Mesendoderm (in vitro differentiated cells): Measurements from ENCODE around the gene CLTCL1.

Experiments used
- DNase-seq: peaks from one replicate; pipeline ENCODE4 v3.0.0; 2013
- H2AK5ac ChIP-seq: 2 replicates; pipeline ENCODE4 v1.6.1; 2013; ENCODE audit warnings: low read length, inconsistent platforms
- H2BK120ac ChIP-seq: 2 replicates; pipeline ENCODE4 v1.6.1; 2013; ENCODE audit warnings: low read depth, mild to moderate bottlenecking, low read length, moderate library complexity, mixed read lengths
- H2BK15ac ChIP-seq: replicated peaks from 2 replicates; pipeline ENCODE4 v1.6.1; 2013; ENCODE audit warnings: low read depth, mild to moderate bottlenecking, moderate library complexity
- H2BK5ac ChIP-seq: 2 replicates; pipeline ENCODE4 v1.6.1; 2013; ENCODE audit warnings: low read length, inconsistent platforms
- H3K18ac ChIP-seq: 2 replicates; pipeline ENCODE4 v1.6.1; 2013; ENCODE audit warnings: mild to moderate bottlenecking, low read length, mixed read lengths
- H3K23ac ChIP-seq: one replicate; pipeline ENCODE4 v1.6.1; 2013; ENCODE audit warnings: low read length
- H3K27ac ChIP-seq: 2 replicates; pipeline ENCODE4 v1.5.1; 2013; ENCODE audit warnings: low read depth, mild to moderate bottlenecking, inconsistent platforms, low read length, moderate library complexity
- H3K27me3 ChIP-seq: 2 replicates; pipeline ENCODE4 v1.6.1; 2013; ENCODE audit warnings: low read length, control low read depth, mild to moderate bottlenecking, inconsistent platforms; ENCODE audit not compliant: insufficient read depth, poor library complexity
- H3K36me3 ChIP-seq: 2 replicates; pipeline ENCODE4 v1.6.1; 2013; ENCODE audit warnings: low read length, inconsistent platforms; ENCODE audit not compliant: control insufficient read depth, insufficient read depth
- H3K4ac ChIP-seq: one replicate; pipeline ENCODE4 v1.6.1; 2013; ENCODE audit warnings: low read depth, mild to moderate bottlenecking, low read length, moderate library complexity
- H3K4me1 ChIP-seq: 2 replicates; pipeline ENCODE4 v1.6.1; 2013; ENCODE audit warnings: low read depth, low read length, inconsistent platforms; ENCODE audit not compliant: control insufficient read depth
- H3K4me2 ChIP-seq: 2 replicates; pipeline ENCODE4 v1.6.1; 2013; ENCODE audit warnings: low read length
- H3K4me3 ChIP-seq: 2 replicates; pipeline ENCODE4 v1.5.1; 2013; ENCODE audit warnings: mild to moderate bottlenecking, low read length
- H3K56ac ChIP-seq: one replicate; pipeline ENCODE4 v1.6.1; 2013; ENCODE audit warnings: low read length
- H3K79me1 ChIP-seq: 2 replicates; pipeline ENCODE4 v1.6.1; 2013; ENCODE audit warnings: low read length, inconsistent platforms
- H3K79me2 ChIP-seq: 2 replicates; pipeline ENCODE4 v1.6.1; 2013; ENCODE audit warnings: mild to moderate bottlenecking, low read length; ENCODE audit not compliant: control insufficient read depth, insufficient read depth
- H3K9ac ChIP-seq: 2 replicates; pipeline ENCODE4 v1.6.1; 2013; ENCODE audit warnings: low read length, inconsistent platforms
- H4K5ac ChIP-seq: one replicate; pipeline ENCODE4 v1.6.1; 2013; ENCODE audit warnings: low read length
- H4K8ac ChIP-seq: one replicate; pipeline ENCODE4 v1.6.1; 2013; ENCODE audit warnings: low read depth, mild to moderate bottlenecking, control low read depth, low read length, moderate library complexity
- WGBS: extraction: QIAGEN DNeasy Blood & Tissue Kit; methylation state at CpG from one replicate; pipeline ENCODE4 v1.1.7; 2013; ENCODE audit warnings: low lambda C conversion rate, missing lambda C conversion rate; ENCODE audit not compliant: insufficient coverage; ENCODE audit errors: extremely low coverage; 5-methylcytosine and 5-hydroxymethylcytosine counted together

The CLTCL1 gene

DNA sequence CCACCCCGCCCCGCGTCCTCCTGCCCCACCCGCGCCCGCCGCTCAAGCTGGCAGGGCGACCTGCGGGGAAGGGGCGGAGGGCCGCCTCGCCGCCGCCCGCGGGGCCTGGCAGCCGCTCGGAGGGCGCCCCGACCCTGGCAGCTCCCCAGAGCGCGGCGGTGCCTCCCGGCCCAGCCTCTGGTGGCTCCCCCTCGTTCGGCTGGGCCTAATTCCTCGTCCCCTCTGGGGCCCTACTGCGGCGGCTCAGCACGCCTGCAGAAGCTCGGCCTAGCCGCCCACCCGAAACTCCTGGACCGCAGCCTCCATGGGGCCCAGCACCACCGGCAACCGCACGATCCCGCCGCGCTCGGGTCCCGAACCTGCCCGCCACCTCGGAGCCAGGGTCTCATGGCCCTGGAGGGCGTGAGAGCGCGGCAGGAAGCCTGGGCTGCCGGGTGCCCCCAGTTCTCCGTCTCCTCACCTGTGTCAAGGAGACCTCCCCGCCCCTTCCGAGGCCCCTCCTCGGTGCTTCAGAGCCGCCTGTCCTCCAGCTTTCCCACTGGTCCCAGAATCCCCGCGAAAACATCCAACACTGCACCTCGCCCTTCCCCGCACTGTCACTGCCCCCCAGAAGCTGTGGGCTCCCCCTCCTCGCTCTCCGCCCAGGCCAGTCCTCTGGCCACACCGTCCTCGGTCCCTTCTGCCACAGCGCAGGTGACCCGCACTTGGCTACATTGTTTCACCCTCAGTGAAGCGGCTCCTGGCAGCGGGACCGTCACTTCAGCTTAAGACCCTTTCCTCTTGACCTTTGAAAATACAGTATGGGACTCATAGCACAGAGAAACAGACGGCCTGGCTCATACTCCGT lies 140.8 kb downstream of the CLTCL1 start:
- H3K56ac ChIP-seq: no peak overlapping the region
- no peak overlapping the region for H4K5ac ChIP-seq
- no peak overlapping the region for H4K8ac ChIP-seq
- H3K18ac ChIP-seq: no peak overlapping the region
- H3K9ac ChIP-seq: no peak overlapping the region
- DNase-seq: no peak
- H3K23ac ChIP-seq: no peak overlapping the region
- no peak overlapping the region for H2BK5ac ChIP-seq
- H2BK120ac ChIP-seq: no peak overlapping the region
- no CpG with 5 or more reads among the region's 68 CpGs for WGBS
- H3K4me3 ChIP-seq: no peak overlapping the region
- no peak overlapping the region for H3K4ac ChIP-seq
- H3K4me1 ChIP-seq: no peaks in the 10 kb centered on the region
- peaks cover 45% of the 10 kb centered on the region for H3K27me3 ChIP-seq
- no peaks in the 10 kb centered on the region for H3K79me1 ChIP-seq
- no peaks in the 10 kb centered on the region for H3K79me2 ChIP-seq
- H2BK15ac ChIP-seq: no peak overlapping the region
- H3K27ac ChIP-seq: no peak overlapping the region
- no peaks in the 10 kb centered on the region for H3K36me3 ChIP-seq
- H2AK5ac ChIP-seq: no peak overlapping the region
- no peak overlapping the region for H3K4me2 ChIP-seq

DNA sequence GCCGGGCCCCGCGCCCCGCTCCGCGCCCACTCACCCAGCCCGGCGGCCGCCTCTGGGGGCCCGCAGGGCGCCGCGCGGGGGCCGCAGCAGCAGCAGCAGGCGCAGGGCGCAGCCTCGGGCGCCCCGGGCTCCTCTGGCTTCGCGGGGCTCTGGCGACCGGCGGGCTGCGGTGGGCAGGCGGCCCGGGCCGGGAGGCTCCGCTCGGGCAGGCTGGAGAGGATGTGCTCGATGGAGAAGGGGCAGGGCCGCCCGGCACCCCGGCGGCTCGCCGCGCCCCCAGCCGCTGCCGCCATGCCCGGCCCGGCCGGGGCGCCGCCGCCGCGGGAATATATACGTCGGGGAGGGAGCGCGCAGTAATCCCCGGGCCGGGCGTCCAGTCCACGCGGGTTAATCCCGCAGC lies 141.5 kb downstream of the CLTCL1 start, which contains the start of gene GSC2:
GSC2 (minus strand) TSS at position 302 of the 400 bp plus-strand sequence; CDS start at position 293, 9 bp downstream.
- Histone ChIP-seq H3K27me3 (peaks cover 45% of the 10 kb centered on the region), H3K79me1 (no peaks in the 10 kb centered on the region), H2BK120ac (no peak within 1 kb of the TSS), H3K4me2 (peak within 1 kb of the TSS; percentile 36), H3K18ac (no peak within 1 kb of the TSS), H3K4ac (no peak within 1 kb of the TSS), H3K56ac (peak within 1 kb of the TSS; percentile 56), H3K36me3 (no peaks in the 10 kb centered on the region), H3K4me3 (no peak within 1 kb of the TSS), H3K23ac (peak within 1 kb of the TSS; percentile 45), H3K9ac (no peak within 1 kb of the TSS), H4K8ac (no peak within 1 kb of the TSS), H3K27ac (no peak within 1 kb of the TSS), H2BK15ac (no peak within 1 kb of the TSS), H4K5ac (no peak within 1 kb of the TSS), H3K4me1 (no peaks in the 10 kb centered on the region), H2AK5ac (no peak within 1 kb of the TSS), H2BK5ac (no peak within 1 kb of the TSS), H3K79me2 (no peaks in the 10 kb centered on the region)
- WGBS: no CpG with 5 or more reads among the region's 59 CpGs
- no peak for DNase-seq

DNA sequence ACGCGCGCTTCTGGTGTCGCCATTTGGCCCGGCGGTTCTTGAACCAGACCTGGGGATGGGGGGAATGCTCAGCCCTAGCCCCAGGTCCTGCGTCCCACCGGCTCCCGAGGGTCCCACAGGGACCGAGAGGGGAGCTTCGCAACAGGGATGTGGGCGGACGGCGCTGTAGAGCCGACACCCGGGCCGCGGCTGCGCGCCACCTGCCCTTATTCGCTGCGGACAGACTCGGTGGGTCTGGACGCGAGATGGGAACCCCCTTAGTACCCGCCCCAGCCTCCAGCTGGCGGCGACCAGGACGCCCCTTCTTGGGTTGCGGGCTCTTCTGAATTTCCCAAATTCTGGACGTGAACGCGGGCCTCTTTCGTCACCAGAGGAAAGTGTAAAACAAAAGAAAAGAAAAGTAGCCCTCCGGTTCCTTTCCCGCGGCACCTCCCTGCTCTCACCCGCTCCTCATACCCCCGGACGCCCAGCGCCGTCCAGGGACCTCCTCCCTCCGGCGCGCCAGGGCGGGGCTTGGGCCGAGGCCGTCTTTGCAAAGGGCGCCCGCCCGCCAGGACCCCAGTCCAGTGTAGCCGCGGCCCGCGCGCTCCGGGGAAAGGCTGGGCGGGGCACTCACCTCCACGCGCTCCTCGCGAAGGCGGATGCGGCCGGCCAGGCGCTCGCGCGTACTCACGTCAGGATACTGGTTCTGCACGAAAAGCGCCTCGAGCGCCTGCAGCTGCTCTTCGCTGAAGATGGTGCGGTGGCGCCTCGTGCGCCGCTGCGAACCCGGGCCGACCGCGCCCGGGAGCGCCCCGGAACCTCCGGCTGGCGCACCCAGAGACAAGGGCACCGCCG lies 142.3 kb downstream of the CLTCL1 start:
- no peak overlapping the region for H3K4ac ChIP-seq
- H3K4me1 ChIP-seq: no peaks in the 10 kb centered on the region
- H3K27ac ChIP-seq: no peak overlapping the region
- H3K18ac ChIP-seq: no peak overlapping the region
- no peak overlapping the region for H4K8ac ChIP-seq
- peaks cover 45% of the 10 kb centered on the region for H3K27me3 ChIP-seq
- H4K5ac ChIP-seq: no peak overlapping the region
- no peak overlapping the region for H3K9ac ChIP-seq
- no peak overlapping the region for H2BK120ac ChIP-seq
- DNase-seq: peak; percentile 31
- no peak overlapping the region for H2BK15ac ChIP-seq
- H3K79me1 ChIP-seq: peaks cover under 1% of the 10 kb centered on the region
- no peaks in the 10 kb centered on the region for H3K36me3 ChIP-seq
- no peak overlapping the region for H2BK5ac ChIP-seq
- no CpG with 5 or more reads among the region's 92 CpGs for WGBS
- peak overlapping the region; percentile 56 for H3K56ac ChIP-seq
- H2AK5ac ChIP-seq: no peak overlapping the region
- H3K4me3 ChIP-seq: no peak overlapping the region
- H3K23ac ChIP-seq: no peak overlapping the region
- peak overlapping the region; percentile 36 for H3K4me2 ChIP-seq
- H3K79me2 ChIP-seq: peaks cover under 1% of the 10 kb centered on the region

- no peak overlapping the region for H3K4me2 ChIP-seq
Observed at GRCh38 chr22:19148417-19149046, 143.0 kb downstream of the CLTCL1 start.

DNA sequence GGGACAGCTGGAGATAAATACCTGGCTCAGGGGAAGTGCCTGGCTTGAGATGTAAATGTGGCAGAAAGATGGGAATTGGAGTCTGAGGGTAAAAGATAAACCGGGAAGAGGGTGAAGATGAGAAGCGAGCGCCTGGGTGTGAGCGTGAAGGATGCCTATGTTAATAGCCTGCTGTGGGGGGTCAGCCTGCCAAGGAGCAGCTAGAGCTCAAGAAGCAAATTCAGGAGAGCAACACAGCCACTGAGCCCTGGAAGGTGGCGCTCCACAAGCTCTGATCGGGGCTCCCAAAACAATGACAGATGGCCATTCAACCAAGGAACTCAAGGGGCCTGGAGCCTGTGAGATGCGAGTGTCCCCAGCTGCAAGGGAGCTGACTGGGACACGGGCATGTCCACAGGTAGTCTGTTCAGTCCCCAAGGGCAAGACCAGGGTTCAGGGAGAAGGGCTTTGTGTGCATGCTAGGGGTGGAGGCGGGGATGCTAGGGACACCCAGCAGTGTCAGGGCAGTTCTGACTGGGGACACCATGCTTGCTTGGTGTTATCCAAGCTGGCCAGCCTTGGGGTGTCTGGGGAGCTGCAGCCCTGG lies 144.2 kb downstream of the CLTCL1 start:
- Histone ChIP-seq H2AK5ac (no peak overlapping the region), H3K9ac (no peak overlapping the region), H3K4me2 (no peak overlapping the region), H4K8ac (no peak overlapping the region), H2BK15ac (no peak overlapping the region), H4K5ac (no peak overlapping the region), H3K27me3 (peaks cover 45% of the 10 kb centered on the region), H3K56ac (no peak overlapping the region), H3K4me3 (no peak overlapping the region), H3K18ac (no peak overlapping the region), H2BK120ac (no peak overlapping the region), H3K27ac (no peak overlapping the region), H3K4ac (no peak overlapping the region), H3K36me3 (no peaks in the 10 kb centered on the region), H3K79me2 (peaks cover 10% of the 10 kb centered on the region), H2BK5ac (no peak overlapping the region), H3K4me1 (no peaks in the 10 kb centered on the region), H3K79me1 (peaks cover 9% of the 10 kb centered on the region), H3K23ac (no peak overlapping the region)
- peak; percentile 49 for DNase-seq
- no CpG with 5 or more reads among the region's 9 CpGs for WGBS

More at GRCh38 chr22:19148417-19149046, 143.0 kb downstream of the CLTCL1 start:
- no peaks in the 10 kb centered on the region for H3K4me1 ChIP-seq
- H3K79me2 ChIP-seq: peaks cover 8% of the 10 kb centered on the region
- no peak overlapping the region for H2BK5ac ChIP-seq
- H3K4ac ChIP-seq: no peak overlapping the region
- peaks cover 45% of the 10 kb centered on the region for H3K27me3 ChIP-seq
- no peaks in the 10 kb centered on the region for H3K36me3 ChIP-seq
- H3K27ac ChIP-seq: no peak overlapping the region
- H3K4me3 ChIP-seq: no peak overlapping the region
- no peak overlapping the region for H4K8ac ChIP-seq
- no peak overlapping the region for H2BK15ac ChIP-seq
- H4K5ac ChIP-seq: no peak overlapping the region
- H3K23ac ChIP-seq: no peak overlapping the region
- no CpG with 5 or more reads among the region's 33 CpGs for WGBS
- H3K56ac ChIP-seq: no peak overlapping the region
- H2AK5ac ChIP-seq: no peak overlapping the region
- no peak overlapping the region for H3K18ac ChIP-seq
- no peak overlapping the region for H3K9ac ChIP-seq
- H3K79me1 ChIP-seq: peaks cover 7% of the 10 kb centered on the region
- no peak for DNase-seq
- H2BK120ac ChIP-seq: no peak overlapping the region
